PC-9 (cell line): ENCODE measurements around the gene PPP2R3A.

Source experiments
- EZH2 ChIP-seq: fragments of 200-600 bp; sonication (generic); IDR thresholded peaks from 2 replicates; pipeline ENCODE4 v1.8.0; 2017; ENCODE audit warnings: antibody characterized with exemption, low read depth
- TF ChIP-seq, protein P1 (sequence below): fragments of 200-600 bp; sonication (generic); conservative IDR thresholded peaks from 2 replicates; pipeline ENCODE4 v1.6.1; 2017; ENCODE audit warnings: mixed run types, antibody characterized with exemption, mild to moderate bottlenecking, moderate library complexity

DNA sequence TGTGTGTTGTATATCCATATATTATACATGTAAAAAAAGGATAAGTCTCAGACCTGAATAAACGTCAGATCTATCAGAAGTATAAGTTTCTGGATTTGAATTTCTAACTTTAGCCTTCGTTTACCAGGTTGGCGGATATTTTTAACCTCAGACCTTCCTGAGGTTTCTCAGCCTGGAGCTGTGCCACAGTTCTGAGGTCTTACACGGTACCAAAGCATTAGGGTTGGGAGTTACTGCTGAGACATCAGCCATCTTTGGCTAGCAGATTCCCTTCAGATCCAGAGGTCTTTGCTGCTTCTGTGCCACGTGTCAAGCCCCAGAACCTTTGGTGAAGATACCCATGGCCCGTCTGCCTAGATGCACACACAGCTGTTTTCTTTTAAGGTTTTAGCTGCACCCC is 84.7 kb downstream of the PPP2R3A start:
- TF ChIP-seq, protein P1, sequence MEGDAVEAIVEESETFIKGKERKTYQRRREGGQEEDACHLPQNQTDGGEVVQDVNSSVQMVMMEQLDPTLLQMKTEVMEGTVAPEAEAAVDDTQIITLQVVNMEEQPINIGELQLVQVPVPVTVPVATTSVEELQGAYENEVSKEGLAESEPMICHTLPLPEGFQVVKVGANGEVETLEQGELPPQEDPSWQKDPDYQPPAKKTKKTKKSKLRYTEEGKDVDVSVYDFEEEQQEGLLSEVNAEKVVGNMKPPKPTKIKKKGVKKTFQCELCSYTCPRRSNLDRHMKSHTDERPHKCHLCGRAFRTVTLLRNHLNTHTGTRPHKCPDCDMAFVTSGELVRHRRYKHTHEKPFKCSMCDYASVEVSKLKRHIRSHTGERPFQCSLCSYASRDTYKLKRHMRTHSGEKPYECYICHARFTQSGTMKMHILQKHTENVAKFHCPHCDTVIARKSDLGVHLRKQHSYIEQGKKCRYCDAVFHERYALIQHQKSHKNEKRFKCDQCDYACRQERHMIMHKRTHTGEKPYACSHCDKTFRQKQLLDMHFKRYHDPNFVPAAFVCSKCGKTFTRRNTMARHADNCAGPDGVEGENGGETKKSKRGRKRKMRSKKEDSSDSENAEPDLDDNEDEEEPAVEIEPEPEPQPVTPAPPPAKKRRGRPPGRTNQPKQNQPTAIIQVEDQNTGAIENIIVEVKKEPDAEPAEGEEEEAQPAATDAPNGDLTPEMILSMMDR = no peak
- TF ChIP-seq EZH2 = no peak
